NOMO-1 treated with DMSO at 0.1 percent for 48 hours (cell line): ENCODE results near the gene ECE1.
"Not testable (repeated sequence)": the region's sequence is repeated elsewhere in the genome, so short reads cannot be mapped to it uniquely, and the experiment has no call there.

ENCODE experiments used
- DNase-seq: peaks from one replicate; lab custom pipeline; 2025; ENCODE audit not compliant: unreplicated experiment; lab: John Stamatoyannopoulos, UW

ECE1 gene

DNA sequence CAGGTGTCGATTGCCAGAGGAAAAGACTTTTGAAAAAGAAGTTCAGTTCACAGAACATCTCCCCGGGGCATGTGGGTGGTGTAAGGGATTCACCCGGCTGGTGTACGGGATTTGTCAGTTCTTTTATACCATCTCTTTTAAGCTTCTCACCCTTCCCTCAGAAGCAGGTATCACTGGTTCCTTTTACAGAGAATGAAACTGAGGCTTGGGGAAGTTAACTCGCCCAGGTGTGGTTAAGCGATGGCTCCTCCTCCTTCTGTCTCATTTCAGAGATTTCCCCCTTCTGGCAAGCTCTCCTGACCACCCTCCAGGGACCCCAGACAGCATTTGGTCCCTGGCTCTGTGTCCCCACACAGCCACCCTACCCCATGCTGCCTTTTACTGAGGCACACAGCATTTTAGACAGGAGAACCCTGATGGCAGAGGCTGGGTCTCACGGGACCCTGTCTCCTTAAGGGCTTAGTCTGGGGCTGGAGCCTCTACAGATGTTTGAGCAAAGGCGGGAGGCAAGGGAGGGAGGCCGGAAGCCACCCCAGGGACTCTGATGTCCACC, 2.8 kb upstream of the ECE1 start:
- DNase-seq = no peak

DNA sequence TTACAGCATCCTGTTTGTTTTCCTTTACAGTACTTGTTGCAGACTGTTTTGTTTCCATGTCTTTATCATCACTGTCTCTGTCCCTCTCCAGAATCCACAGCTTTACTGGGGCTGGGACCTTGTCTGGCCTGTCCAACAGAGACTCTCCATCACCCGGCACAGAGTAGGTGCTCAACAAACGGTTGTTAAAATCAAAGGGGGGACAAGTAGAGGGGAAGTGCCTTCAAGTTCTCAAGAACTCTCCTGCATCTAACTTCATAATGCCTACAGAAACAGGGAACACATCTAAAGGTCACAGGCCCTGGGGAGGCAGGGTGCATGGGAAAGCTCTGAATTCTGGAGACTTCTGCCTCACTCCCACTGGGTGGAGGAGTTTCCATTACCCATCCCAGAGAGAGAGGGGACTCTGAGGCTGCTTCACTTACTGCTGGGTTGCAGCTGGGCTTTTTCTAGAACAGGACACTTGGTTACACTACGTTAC, 2.3 kb upstream of the ECE1 start:
- no peak for DNase-seq

DNA sequence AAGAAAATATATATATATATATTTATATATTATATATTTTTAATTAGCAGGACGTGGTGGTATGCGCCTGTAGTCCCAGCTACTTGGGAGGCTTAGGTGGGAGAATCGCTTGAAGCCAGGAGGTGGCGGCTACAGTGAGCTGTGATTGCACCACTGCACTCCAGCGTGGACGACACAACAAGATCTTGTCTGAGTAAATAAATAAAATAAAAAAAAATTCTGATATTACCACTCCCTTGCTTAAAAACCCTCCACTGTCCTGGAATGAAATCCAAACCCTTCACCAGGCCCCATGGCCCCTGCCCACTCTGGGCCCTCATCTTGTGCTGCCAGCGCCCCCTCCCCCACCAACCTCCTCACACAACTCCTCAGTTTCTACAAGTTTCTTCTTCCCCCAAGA, 1.7 kb upstream of the ECE1 start:
- no peak for DNase-seq

DNA sequence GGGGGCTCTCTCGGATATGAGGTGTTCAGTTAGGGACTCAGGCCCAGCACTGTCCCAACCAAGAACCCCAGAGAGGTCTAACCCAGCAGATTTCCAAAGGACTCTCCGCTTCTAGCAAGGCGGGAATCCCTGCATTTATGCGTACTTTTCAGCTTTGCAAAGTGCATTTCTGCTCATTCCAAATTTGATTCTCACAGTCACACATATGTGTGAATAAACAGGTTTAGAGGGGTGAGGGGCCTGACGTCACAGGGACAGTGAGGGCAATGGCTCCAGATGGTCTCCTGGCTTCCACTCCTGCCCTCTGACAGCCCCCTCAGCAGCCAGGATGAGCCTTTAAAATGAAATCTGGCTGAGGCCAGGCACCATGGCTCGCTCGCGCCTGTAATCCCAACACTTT, 921 bp upstream of the ECE1 start:
- no peak for DNase-seq

DNA sequence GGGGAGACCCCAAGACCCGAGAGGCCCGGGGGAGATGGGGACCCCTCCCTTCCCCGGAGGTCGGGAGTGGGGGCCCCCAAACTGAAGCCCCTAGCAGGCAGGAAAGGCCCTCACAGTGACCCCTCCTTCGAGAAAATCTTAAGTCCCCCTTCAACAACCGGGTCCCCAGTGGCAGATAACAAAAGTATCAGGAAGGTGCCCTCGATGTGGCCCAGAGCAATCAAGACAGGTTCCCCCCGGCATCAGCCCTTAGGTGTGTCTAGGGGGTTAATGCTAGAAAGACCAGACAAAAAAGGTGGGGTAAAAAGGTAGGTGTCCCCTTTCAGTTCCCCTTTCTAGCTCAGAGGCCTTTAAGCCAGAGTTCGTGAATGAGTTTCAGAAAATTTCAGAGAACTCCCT, 282 bp upstream of the ECE1 start:
- DNase-seq = peak; percentile 29

DNA sequence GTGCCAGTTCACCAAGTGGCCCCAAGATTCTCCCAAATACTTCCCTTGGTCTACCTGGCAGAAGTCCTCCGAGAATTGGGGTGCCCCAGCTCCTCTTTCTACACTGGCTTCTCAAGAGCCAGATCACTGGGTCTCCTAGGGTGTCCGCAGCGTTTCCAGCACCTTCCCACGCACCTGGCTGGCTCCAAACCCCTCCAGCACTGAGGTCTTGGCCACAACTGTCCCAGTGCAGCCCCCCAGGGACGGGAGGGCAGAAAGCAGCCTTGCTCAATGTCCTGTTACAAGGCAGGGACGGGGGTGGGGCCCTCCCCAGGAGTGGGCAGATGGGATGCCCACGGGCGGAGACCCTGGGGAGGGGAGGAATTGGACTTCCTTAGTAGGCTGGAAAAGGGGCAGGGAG, 1.1 kb downstream of the ECE1 start:
- no peak for DNase-seq

DNA sequence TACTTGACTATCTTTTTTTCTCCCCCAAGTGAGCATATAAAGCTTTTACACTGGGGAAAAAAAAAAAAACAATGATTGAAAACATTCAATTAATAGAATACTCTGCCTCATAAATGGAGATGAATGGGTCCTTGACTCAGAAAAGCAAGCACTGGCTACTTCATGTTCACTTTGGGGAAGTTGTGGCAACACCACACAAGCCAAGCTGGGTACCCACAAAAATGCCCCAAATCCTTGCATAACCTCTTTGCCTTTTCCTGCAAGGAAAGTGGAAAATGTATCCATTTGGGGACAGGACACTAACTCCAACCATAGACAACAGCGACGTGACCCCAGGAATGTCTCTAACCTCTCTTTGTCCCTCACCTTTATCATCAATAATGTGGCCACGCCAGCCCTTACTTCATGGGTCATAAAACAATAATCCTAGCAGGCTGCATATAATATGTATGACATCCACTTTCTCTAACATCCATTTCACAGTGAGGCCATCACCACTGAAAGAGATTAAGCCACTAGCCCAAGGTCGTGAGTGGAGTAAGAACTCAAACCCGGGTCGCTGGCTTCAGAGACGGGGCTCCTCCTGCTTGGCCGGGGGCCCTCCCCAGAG, 2.3 kb downstream of the ECE1 start:
- DNase-seq = no peak

DNA sequence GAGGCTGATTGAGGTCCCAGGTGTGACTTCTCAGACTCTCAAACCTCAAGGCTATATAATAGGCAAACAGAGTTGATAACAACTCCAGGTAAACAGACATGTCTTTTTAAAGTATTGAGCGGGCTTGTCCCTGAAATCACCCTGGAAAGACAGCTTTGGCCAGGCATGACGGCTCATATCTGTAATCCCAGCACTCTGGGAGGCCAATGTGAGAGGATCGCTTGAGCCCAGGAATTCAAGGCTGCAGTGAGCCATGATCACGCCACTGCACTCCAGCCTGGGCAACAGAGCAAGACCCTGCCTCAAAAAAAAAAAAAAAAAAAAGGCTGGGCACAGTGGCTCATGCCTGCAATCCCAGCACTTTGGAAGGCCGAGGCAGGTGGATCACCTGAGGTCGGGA, 4.9 kb downstream of the ECE1 start:
- DNase-seq = not testable (repeated sequence)

DNA sequence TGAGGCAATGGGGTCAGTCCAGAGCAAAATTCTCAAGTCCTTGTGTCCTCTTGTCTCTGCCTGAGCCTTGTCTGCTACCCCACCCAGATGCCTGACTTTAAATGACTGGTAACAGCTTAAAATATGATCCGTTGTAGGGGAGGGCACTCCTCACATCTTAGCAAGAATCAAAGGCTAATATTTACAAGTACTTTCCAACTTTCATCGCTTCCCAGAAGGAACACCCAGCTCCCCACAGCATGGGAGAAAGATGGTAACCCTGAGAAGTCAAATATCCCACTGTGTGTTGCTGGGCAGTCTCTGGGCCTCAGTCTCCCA, 5.2 kb downstream of the ECE1 start:
- DNase-seq = no peak

DNA sequence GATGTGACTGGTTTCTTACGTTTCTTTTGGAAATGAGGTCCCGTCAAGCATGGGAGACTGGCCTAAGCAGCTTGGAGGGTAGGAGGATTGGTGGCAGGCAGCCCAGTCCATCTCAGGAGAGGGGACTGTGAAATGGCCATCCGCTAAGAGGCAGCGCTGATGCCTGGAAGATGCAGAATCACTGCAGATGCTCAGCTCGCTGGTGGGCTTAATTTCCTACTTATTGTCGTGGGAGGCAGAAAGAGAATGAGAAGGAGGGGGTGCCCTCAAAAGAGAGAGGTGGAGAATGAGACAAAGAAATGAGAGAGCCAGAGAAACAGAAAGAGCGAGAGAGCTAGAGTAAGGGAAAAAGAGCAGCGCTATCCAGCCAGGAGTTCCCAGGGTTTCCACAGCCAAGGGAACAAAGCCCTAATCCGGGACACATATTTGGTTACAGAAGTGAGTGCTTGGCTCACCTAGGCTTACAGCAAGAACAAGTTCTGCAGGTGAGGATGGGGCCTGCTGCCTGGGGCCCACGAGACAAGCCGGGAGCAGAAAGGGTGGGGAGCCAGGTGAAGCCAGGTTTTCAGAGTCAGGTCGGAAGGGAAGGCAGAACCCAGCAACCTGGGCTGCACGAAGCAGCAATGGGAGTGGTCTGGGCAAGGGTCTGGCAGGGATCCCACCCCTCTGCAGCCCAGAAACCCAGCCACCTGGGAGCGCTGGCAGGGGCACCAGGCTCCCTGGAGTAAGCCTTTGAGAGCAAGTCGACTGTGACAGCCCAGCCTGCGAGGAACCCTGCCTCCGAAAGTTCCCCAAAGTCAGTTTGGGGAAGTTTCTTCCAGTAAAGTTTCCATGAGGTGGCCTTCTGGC, 5.8 kb downstream of the ECE1 start:
- peak; percentile 37 for DNase-seq

DNA sequence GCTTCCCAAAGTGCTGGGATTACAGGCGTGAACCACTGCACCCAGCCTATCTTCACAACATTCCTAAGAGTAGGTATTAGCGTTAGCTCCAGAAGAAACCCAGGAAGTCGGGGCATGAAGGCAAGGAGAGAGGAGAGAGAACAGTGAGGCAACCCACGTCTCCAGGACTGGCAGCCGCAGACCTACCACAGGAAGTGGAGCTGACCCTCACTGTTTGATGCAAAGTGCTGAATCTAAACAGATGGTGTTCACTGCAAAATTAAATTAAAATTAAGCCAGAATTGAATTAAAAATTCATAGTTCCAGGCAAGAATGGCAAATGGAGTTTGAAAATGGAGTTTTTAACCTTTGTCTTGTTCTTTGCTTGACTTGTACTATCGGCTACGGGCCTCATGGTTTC, 6.7 kb downstream of the ECE1 start:
- DNase-seq = no peak

DNA sequence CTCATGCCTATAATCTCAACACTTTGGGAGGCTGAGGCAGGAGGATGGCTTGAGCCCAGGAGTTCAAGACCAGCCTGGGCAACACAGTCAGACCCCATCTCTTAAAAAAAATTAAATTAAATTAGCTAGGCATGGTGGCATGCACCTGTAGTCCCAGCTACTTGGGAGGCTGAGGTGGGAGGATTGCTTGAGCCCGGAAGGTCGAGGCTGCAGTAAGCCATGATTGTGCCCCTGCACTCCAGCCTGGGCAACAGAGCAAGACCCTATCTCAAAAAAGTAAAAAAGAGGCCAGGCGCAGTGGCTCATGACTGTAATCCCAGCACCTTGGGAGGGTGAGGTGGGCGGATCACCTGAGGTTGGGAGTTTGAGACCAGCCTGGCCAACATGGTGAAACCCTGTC, 8.2 kb downstream of the ECE1 start:
- DNase-seq = not testable (repeated sequence)

DNA sequence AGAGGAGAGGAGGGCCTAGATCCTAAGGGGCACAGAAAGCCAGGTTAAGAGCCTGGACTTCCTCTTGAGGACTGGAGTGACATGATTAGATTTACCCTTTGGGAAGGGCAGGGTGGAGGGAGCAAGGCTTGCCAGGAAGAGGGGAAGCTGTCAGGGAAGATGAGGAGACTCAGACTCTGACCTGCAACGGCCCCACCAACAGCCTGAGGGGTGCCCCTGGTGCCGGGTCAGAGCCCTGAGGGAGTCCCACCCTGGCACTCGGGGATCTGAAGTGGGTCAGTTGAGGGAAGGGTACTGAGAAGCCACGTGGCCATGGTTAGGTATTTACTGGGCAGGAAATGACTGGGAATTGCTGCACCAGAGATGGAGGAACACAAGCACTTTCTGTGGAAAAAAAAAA, 9.8 kb downstream of the ECE1 start:
- DNase-seq = no peak

DNA sequence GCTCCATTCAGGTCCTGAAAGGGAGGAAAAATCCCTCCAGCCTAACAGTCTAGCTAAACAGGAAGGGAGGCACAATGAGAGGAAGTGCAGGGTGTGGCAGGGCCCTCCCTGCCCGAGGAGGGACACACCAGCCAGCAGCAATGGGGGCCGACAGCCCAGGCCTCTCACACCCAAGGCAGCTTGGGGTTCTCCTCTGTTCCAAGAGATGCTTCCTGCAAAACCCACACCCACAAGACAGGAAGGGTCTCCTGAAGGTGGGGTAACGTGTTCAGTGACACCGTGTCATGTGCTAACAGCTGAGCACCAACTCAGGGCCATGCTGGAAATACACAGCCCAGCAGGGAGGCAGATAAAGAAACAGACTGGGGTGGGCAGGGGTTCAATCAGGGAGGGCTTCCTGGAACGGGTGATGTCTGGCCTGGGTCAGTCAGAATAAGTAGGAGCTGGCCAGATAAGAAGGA, 10.2 kb downstream of the ECE1 start:
- peak; percentile 5 for DNase-seq

DNA sequence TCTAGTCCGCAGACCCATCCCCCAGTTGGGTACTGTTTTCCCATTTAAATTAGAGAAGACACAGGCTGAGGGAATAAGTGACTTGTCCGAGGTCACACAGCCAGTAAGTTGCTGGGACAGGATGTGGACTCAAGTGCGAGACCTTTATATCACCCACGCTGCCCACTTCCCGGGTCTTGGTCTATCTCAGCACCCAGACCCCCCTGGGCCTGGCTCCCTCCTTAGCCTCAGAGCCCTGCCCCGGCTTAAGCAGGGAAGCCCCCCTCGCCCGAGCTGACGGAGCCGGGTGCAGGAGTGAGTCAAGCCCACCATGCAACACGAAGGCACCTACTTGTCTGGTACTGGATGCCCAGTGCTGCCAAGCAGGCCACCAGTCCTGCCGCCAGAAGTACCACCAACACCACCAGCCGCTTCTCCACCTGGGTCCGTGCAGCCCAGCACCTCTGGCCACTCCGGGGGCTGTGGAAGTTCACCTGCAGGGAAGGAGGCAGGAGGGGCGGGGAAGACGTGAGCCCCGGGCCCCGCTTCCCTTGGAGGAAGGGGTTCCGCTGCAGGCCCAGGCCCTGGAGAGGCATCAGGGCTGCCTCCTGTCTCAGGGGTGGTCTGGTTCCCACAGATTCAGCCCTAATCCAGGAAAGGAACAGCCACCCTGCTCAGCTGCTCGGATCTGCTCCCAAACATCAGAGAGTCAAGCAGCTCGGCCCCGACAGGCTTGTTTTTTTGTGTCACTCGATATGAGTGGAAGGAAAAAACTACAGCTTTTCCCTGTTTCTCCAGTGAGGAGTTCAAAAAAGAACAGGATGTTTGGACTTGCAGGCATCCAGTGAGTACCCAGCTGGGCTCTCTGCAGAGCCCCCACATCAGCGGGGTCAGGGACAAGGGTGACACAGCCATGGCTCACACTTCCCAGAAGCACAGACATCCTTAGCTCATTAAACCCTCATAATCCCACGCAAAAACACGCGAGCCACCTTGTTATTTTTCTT, 11.1 kb downstream of the ECE1 start:
- no peak for DNase-seq

DNA sequence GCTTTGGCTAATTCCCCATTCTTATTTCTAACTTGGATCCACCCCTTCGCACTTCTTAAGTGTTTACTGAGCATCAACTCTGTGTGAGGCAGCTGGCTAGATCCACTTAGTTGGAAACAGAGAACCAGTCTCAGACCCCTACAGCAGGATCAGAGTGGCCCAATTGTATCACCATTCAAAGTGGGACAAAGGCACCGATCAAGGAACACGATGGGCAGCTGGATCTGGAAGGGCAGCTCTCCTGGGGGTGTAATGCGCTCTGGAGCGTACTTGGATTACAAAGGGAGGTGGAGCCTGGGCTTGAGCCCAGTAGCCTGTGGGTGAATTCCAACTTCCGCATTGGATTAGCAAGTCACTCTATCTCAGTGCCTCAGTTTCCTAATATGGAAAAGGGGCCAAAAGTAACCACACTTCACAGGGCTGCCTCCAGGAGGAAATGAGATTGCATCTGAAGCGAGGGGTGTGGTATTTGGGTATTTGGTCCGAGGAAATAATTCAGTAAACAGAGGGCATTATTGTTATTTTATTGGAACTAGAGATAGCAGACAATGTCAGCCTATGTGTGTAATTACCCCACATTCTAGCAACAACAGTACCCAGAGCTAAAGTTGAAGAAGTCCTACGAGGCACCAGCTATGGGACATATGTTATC, 11.9 kb downstream of the ECE1 start:
- no peak for DNase-seq

DNA sequence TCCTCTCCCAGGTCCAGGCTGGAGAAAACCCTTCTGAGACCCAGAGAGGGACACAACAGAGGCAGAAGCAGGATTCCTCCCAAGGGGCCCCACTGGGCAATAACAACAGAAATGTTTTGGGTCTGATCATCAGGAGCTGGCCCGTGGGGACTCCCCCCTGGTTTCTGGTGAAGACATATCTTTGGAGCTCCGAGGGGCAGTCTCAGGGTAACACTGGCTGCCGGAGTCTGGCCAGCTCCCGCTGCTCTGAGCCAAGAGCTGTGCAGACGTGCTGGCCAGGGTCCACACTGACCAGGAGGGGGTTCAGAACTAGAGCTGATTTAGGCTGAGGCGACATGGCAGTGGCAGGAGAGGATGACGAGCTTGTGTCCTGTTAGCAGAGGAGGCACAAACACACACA, 13.1 kb downstream of the ECE1 start:
- no peak for DNase-seq

DNA sequence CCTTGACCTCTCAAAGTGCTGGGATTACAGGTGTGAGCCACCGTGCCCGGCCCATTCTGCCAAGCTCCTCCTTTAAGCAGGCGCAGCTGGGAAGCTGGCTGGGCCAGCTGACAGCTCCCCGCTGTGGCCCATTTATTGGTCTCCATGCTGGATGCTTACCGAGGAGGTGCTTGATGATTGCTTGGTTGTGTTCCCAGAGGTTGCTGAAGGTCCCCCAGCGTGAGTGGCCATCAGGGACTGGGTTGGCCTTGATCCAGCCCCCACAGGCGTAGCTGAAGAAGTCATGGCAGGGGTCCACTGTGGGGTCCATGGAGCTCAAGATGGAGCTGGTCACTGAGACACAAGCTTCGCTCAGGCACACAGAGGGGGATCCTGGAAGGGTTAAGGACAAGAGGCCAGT, 17.7 kb downstream of the ECE1 start:
- DNase-seq = no peak

DNA sequence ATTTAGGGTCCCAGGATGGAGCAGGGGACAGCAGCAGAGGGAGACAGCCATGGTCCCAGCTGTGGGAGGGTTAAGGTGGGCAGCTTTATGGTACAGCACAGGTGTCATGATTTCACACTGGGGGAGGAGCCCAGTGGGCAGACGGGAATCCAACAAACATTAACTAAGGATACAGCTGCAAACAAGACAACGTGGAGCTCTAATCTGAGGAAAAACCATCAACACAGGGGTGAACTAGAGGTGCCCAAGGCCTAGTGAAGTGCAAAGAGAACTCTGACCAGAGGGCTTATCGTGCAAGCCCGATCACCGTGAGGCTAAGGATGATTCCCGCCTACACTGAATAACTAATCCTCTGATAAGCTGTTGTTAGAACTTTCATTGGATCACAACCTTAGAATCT, 18.7 kb downstream of the ECE1 start:
- DNase-seq = no peak

DNA sequence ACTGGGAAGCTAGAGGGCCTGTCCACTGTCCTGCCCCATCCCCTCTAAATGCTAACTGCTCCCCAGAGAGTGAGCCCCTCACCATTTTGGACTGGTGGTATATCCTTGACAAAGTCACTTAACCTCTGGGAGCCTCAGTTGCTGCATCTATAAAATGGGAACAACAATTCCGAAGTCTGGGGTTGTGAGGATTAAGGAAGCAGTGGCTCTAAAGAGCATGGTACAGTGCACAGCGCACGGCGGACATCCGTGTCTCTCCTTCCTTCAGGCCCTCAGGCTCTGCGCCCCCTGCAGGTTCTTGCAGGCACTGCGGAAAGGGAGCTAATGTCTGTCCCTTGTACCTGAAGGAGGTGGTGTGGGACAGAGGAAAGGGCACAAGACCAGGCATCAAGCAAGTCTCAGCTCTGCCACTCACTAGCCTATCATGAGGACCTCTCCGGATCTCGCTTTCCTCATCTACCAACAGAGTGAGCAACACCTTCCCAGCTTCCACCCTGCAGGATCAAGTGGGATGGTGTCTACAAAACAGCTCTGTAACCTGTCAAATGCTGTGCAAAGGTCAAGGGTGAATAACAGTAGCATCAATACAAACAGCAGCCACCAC, 20.1 kb downstream of the ECE1 start:
- peak; percentile 38 for DNase-seq
